OCI-LY3 (cell line): ENCODE results near the gene IRF2.

Experiments
- EZH2phosphoT487 ChIP-seq: fragments of 200-600 bp; shearing (Covaris generic); IDR thresholded peaks from 2 replicates; pipeline ENCODE4 v1.6.1; 2018; ENCODE audit warnings: antibody characterized with exemption, mixed run types, low read depth
- TF ChIP-seq, protein P1 (sequence below): fragments of 200-600, 300-600 bp; sonication (generic); IDR thresholded peaks from 2 replicates; pipeline ENCODE4 v1.5.1; 2014; ENCODE audit warnings: antibody characterized with exemption, low read length, low read depth

DNA sequence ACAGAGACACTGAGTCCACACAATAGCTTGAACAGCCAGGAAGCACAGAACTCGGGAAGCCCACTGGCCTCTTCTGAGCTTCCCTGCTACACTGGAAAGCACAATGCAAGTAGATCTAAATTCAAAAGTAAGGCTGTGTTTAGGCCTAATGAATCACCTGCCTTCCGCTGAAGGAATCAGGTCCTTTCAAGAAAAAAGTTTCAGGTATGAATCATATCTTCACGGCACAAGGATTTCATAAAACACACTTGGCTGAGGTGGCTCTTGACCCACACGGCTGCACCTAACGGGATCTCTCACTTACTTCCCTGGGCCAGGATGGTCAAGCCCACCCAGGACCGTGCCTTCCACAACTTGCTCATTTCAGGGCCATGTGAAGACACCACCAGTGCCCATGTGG, 59.3 kb downstream of the IRF2 start:
- TF ChIP-seq, protein P1, sequence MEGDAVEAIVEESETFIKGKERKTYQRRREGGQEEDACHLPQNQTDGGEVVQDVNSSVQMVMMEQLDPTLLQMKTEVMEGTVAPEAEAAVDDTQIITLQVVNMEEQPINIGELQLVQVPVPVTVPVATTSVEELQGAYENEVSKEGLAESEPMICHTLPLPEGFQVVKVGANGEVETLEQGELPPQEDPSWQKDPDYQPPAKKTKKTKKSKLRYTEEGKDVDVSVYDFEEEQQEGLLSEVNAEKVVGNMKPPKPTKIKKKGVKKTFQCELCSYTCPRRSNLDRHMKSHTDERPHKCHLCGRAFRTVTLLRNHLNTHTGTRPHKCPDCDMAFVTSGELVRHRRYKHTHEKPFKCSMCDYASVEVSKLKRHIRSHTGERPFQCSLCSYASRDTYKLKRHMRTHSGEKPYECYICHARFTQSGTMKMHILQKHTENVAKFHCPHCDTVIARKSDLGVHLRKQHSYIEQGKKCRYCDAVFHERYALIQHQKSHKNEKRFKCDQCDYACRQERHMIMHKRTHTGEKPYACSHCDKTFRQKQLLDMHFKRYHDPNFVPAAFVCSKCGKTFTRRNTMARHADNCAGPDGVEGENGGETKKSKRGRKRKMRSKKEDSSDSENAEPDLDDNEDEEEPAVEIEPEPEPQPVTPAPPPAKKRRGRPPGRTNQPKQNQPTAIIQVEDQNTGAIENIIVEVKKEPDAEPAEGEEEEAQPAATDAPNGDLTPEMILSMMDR = no peak
- no peak for TF ChIP-seq EZH2phosphoT487
